Activated CD4-positive, CD25-positive, alpha-beta regulatory T cell treated with anti-CD3 and anti-CD28 coated beads, Interleukin-2, amount 50 U/mL, for 24 hours (primary cell): Measurements from ENCODE around the gene DGLUCY.
"Not testable (repeated sequence)": the region's sequence is repeated elsewhere in the genome, so short reads cannot be mapped to it uniquely, and the experiment has no call there.

Source experiments
- ATAC-seq, 2 donors: fragments of 150-1000 bp; cut with Tn5 transposase; one replicate each; pipeline ENCODE4 v1.10.0; 2021; ENCODE audit warnings: mild to moderate bottlenecking in 1 of 2, moderate library complexity in 1 of 2

The DGLUCY gene

GRCh38 chr14:91113829-91114078 is at the start of gene DGLUCY:
Gene DGLUCY (plus strand): TSS chr14:91114073. CDS start chr14:91160295, 46,222 bp downstream.
- no peak for ATAC-seq

GRCh38 chr14:91065266-91065665 is 48.6 kb upstream of the DGLUCY start:
- ATAC-seq: no peak

DNA sequence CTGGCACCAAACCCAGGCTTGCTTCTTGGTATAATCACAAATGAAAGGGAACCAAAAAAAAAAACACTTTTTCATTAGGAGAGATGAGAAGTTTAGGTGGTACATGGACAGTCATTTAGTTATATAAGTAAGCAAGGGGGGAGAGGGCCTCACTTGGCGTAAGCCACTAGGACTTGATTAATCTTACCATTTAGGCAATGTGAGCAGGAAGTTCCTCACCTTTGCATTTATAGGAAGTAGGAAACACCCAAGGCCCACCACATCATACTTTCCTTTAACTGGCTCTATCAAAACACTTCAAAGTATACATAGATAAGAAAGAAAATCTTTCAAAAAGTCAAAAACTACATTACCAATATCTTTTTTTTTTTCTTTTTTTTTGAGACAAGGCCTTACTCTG is 46.7 kb upstream of the DGLUCY start:
- ATAC-seq: peak; percentile 54 to 63

- ATAC-seq: no peak
Measured at GRCh38 chr14:91068642-91069041, 45.2 kb upstream of the DGLUCY start.

- ATAC-seq: no peak
Measured at GRCh38 chr14:91070572-91070971, 43.3 kb upstream of the DGLUCY start.

GRCh38 chr14:91075553-91075952 is 38.3 kb upstream of the DGLUCY start:
- ATAC-seq: no peak

- ATAC-seq: peak; percentile 95 to 99
Measured at GRCh38 chr14:91078095-91078737, 35.7 kb upstream of the DGLUCY start.

DNA sequence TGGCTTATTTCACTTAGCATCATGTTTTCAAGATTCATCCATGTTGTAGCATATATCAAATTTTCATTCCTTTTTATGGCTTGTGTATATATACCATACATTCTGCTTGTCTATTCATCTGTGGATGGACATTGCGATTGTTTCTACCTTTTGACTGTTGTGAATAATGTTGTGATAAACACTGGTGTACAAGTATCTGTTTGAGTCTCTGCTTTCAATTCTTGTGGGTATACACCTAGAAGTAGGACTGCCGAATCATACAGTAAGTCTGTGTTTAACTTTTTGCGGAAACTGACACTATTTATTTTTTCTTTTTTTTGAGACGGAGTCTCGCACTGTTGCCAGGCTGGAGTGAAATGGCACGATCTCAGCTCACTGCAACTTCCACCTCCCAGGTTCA is 33.8 kb upstream of the DGLUCY start:
- no peak for ATAC-seq

- ATAC-seq: no peak
Measured at GRCh38 chr14:91082282-91082681, 31.6 kb upstream of the DGLUCY start.

- no peak for ATAC-seq
Measured at GRCh38 chr14:91084516-91084915, 29.4 kb upstream of the DGLUCY start.

- ATAC-seq: not testable (repeated sequence)
Measured at GRCh38 chr14:91087470-91087869, 26.4 kb upstream of the DGLUCY start.

DNA sequence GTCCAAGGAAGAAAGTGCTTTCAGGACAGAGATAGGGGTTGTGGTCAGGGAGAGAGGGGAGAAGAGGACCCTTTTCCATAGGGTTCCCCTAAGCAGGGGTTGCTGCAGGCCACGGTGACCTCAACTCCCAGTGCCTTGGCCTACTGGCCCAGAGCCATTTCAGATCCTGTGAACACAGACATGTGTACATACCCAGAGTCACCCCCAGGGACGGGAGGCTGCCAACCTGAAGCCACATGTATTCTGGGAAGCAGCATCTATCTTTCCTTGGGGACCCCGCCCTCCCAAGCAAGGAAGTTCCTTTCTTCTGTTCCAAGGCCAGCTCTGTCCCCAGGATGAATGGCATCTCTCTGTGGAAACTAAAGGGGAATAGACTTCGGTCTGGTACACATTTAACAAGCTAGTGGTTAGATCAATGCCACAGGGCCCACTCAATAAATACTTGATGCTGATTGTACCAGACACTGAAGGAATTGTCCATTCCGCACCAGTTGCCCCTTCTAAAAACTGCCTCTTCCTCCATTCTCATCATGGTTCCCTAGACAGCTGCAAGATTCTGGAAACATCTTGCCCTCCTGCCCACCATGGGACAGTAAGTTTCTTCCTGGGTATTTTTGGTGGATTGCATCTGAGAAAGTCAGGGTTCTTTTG is 25.2 kb upstream of the DGLUCY start:
- no peak for ATAC-seq

GRCh38 chr14:91089958-91090535 is 23.8 kb upstream of the DGLUCY start:
- no peak for ATAC-seq

GRCh38 chr14:91090743-91091142 is 23.1 kb upstream of the DGLUCY start:
- no peak for ATAC-seq

DNA sequence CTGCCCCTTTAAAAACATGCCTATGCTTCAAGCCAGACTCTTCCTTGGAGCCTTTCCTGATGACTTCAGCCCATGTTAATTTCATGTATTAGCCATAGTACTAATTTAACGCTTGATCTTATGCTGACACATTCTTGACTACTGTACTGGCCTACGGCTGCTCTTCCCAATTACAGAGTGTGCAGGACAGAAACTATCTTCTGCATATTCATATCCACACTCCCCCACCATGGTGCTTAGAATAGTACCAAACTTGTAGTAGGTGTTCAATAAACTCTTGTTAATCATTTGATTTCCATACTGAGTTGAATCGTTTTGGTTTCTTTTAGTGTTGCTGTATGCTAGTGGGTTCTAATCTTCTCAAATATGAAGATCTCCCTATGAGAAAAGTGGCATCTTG is 21.8 kb upstream of the DGLUCY start:
- ATAC-seq: peak in 1 of 2 donors; percentile 24

- not testable (repeated sequence) for ATAC-seq
Measured at GRCh38 chr14:91093743-91094472, 20.0 kb upstream of the DGLUCY start.

DNA sequence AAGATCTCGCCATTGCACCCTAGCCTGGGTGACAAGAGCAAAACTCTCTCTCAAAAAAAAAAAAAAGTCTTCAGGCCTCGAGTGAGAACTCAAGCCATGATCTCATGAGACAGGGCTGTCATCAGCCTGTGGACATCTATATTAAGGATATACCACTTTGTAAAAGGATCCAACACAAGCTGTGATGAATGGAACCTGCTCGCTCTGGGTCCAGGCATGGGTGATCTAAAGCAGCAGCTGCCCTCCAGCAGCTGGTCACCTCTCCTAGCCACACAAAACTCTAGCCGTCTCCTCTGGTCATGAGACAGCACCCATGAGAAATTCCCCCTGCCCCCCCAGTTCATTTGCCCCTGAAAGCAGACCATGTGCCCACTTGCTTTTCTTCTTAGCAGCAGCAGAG is 19.1 kb upstream of the DGLUCY start:
- no peak for ATAC-seq

DNA sequence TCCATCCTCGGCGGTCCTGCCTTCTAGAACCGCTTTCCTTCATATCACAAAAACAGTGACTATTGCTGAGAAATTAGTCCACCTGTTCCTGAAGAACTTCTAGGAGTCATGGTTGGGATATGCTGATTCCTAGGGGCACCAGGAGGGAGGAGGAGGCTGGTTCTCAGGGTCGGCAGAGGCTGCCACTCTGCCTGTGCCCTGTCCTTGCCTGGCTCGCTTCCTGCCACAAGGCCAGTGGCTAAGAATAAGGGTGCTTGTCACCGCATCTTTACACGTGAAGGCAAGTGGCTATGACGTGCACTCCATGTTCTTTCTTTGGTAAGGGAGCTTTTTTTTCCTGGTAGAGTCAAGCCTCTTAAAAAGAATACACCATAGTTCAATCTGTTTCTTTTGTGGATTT is 18.7 kb upstream of the DGLUCY start:
- no peak for ATAC-seq

DNA sequence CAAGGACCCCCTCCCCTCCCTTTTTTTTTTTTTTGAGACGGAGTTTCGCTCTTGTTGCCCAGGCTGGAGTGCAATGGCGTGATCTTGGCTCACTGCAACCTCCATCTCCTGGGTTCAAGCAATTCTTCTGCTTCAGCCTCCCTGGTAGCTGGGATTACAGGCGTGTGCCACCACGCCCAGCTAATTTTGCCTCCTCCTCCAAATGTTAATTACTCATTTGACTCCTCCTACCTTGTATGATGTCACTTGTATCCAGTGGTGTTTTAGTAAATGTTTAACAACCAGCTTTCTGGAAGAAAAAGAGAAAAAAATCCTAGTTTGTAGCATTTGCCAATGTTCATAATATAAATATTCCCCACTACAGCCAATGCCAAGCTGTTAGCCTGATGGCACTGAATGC is 16.2 kb upstream of the DGLUCY start:
- ATAC-seq: not testable (repeated sequence)

DNA sequence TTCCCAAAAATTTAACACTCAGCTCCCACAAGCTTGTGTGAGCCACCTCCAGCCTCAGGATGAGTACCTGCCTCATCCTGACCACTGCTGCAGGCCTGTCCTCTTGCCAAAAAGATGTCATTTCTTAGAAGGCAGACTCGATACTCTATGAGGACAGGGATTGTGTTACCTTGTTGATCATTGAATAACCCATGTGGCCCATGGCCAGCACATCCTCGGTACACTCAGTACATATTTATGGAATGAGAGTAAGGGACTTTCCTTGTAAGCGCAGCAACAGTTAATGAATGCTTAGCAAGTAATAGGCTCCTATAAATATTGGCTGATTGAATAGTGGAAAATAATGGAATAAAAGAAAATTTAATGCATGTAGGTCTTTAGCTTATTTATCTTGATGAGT is 15.3 kb upstream of the DGLUCY start:
- ATAC-seq: no peak

DNA sequence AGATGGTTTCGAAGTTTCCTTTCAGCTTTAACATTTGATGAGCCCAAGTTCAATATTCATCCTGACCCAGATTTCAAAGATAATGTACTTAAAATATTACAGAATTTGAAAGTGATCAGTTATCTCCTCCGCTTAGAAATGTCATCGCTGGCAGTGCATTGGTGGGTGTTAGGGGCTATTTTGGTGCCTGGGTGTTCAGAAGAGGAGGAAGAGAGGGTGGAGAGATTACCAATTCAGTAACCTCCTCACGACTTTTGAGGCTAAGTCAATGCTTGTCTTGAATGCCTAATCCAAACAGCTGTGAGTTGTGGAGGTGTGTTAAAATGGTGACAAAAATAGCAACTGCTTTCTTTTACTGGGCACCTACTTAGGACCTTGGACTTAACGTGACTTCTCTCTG is 13.8 kb upstream of the DGLUCY start:
- peak; percentile 71 to 88 for ATAC-seq

DNA sequence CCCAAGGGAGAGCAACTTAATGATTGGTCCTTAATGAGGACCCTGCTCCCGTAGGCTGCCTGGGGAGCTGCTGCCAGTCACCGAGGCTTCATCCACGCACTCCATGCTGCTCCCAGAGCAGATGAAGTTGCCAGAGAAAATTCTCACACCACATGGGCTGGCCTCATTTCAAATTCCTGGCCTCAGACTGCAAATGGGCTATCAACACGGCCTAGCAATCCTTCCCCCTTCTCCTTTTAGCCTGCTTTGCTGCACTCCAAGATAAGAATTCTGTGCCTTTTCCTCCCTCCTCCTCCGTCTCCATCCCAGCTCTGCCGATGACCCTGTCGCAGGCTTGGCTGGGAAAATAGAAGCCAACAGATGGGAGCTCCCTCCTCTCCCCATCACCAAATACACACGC is 10.8 kb upstream of the DGLUCY start:
- no peak for ATAC-seq

DNA sequence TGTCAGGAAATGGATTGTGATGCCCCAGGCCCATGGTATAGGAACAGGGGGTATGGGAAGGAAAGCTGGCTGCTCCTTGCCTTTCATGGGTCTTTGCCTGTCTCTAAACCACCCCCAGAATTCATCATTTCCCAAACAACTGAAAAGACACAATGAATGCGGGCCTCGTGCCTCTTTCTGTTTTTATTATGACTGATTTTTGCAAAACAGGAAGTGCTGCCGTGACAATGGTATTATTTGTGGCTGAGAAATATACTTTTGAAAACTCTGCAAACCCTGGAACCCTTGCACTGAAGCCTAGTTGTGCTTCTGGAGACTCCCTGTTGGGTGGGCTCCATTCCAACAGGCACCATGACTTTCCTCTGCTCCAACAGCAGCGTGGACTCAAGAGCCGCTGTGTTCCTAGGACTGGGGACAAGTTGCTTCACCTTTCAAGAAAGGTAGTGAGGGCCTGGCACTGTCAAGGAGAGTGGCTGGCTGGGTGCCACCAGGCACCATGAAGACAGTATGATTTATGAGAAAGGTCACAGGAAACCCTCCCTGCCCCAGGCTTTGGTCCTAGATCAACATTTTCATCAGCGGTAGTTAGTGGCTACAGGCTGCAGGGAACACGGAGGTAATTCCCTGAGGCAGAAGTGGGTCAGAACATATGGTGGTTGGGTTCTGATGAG is 4.8 kb upstream of the DGLUCY start:
- ATAC-seq: peak; percentile 44 to 63
